Measurements from ENCODE around the gene ADAMTS17. TPM values are rescaled to one million over a fixed set of nuclear protein-coding genes. Genes with fewer than 3 reads are reported as not detected.

Gene ADAMTS17
- total RNA-seq, 2 donors from 2014 or later: 0.37 to 1.1 TPM

- ATAC-seq (replicated peaks): no peak
- Mint-ChIP-seq H3K9me3 (no peaks in the 10 kb centered on the region), H3K4me1 (no peaks in the 10 kb centered on the region), H3K27me3 (no peaks in the 10 kb centered on the region), H3K4me3 (no peak overlapping the region), H3K27ac (no peak overlapping the region), H3K36me3 (ENCODE audit: low read depth) (no peaks in the 10 kb centered on the region)
Observed at GRCh38 chr15:100171411-100171810, 170.4 kb downstream of the ADAMTS17 start.

DNA sequence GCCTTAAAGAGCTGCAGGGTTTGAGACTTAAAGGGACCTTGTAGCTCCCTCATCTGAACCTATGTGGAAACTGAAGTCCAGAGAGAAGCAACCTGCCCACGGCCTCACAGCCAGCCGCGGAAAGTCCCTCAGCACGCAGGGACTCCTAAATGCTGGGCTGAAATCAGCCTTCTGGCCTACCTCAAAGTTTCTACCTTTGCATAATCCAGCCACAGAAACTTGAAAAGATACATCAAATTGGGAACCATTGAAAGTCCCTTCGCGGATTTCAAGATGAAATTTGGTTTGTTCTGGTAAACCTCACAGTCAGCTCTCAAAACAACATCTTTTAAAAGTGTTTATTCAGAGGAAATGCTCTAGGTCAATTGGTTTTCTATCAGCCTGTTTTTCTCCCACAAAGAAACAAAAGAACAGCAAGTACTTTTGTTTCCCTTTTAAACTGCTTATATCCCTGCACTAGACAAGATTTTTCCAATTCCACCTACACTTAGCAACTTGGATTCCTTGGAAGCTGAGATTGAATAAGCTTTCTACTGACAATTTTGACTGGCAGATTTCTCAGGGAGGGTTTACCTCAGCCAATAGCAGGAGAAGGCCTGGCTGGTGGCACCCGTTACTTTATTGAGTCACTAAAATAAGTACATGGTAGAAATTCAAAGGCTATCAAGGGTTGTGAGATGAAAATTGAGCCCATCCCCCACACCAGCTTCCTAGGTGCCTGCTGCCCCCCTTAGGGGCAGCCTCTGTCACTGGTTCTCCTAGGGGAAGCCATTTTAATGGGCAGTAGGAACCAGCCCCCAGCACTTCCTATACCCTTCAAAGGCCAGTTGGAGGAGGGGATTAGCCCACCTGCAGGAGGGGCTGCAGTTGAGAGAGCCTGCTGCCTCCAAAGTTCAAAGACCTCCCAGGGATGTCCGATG lies 171.2 kb downstream of the ADAMTS17 start:
- Mint-ChIP-seq H3K9me3 (no peaks in the 10 kb centered on the region), H3K4me3 (peak overlapping the region; percentile 21)
- peak; percentile 92 for ATAC-seq (replicated peaks)

DNA sequence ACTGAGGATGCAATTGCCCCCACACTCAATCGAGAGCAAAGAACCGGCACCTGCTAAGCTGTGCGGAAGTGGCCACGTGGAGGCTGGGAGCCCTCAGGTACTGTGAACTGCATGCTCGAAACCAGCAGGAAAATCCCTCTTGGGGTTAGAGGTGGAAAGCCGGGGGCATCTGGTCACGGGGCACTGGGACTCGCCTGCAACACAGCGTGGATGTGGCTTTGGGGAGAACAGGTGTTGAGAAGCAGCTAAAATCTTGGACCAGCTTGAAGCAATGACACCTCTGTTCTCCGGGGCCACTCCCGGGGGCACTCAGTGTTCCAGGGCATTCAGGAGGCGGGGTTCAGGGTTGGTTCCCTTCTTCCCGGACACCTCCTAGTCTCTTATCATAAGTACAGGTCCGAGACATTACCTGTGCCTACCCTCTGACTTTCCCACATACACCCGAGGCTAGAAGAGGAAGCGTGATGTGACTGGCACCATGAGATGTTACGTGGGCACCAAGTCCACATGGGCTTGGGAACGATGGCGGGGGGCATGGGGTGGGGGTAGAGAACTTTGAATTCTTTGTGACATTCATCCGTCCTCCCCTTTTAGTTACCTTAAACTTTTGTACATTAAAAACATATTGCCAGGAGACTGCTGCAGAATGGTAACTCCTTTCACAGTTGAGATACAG lies 172.0 kb downstream of the ADAMTS17 start:
- no peaks in the 10 kb centered on the region for H3K9me3 Mint-ChIP-seq
- H3K36me3 Mint-ChIP-seq (ENCODE audit: low read depth): no peaks in the 10 kb centered on the region
- H3K27ac Mint-ChIP-seq: no peak overlapping the region
- no peaks in the 10 kb centered on the region for H3K4me1 Mint-ChIP-seq
- no peak for ATAC-seq (replicated peaks)
- H3K27me3 Mint-ChIP-seq: no peaks in the 10 kb centered on the region
- H3K4me3 Mint-ChIP-seq: peak overlapping the region; percentile 21

More for the DNA sequence above, 171.2 kb downstream of the ADAMTS17 start:
- H3K4me1 Mint-ChIP-seq: no peaks in the 10 kb centered on the region
- H3K36me3 Mint-ChIP-seq (ENCODE audit: low read depth): no peaks in the 10 kb centered on the region
- H3K27ac Mint-ChIP-seq: no peak overlapping the region
- H3K27me3 Mint-ChIP-seq: no peaks in the 10 kb centered on the region

DNA sequence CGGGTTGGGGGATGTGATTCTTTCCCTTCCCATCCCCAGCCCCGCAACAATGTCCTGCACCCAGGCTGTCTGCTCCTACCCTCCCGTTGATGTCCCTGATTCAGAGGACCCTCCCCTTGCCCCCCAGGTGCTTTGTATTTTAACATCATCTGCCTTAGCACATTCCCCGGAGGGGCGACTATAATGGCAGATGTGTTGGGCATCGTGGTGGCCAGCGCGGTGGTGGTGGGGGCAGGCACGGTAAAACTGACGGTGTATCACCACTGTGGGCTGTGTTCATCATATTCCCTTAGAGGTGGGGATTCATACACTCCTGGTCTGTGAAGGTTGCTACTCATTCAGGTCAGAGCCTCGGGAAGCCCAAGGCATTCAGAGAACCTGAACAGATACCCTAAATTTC lies 173.0 kb downstream of the ADAMTS17 start:
- no peaks in the 10 kb centered on the region for H3K27me3 Mint-ChIP-seq
- H3K4me3 Mint-ChIP-seq: no peak overlapping the region
- no peaks in the 10 kb centered on the region for H3K4me1 Mint-ChIP-seq
- H3K27ac Mint-ChIP-seq: no peak overlapping the region
- H3K36me3 Mint-ChIP-seq (ENCODE audit: low read depth): no peaks in the 10 kb centered on the region
- no peak for ATAC-seq (replicated peaks)
- H3K9me3 Mint-ChIP-seq: no peaks in the 10 kb centered on the region

- no peaks in the 10 kb centered on the region for H3K4me1 Mint-ChIP-seq
- no peak overlapping the region for H3K4me3 Mint-ChIP-seq
- H3K27ac Mint-ChIP-seq: no peak overlapping the region
- no peaks in the 10 kb centered on the region for H3K9me3 Mint-ChIP-seq
- no peak for ATAC-seq (replicated peaks)
- H3K36me3 Mint-ChIP-seq (ENCODE audit: low read depth): no peaks in the 10 kb centered on the region
- H3K27me3 Mint-ChIP-seq: no peaks in the 10 kb centered on the region
Observed at GRCh38 chr15:100167884-100168375, 173.8 kb downstream of the ADAMTS17 start.

- H3K27ac Mint-ChIP-seq: no peak overlapping the region
- no peaks in the 10 kb centered on the region for H3K9me3 Mint-ChIP-seq
- no peaks in the 10 kb centered on the region for H3K36me3 Mint-ChIP-seq (ENCODE audit: low read depth)
- H3K4me1 Mint-ChIP-seq: no peaks in the 10 kb centered on the region
- ATAC-seq (replicated peaks): no peak
- H3K4me3 Mint-ChIP-seq: no peak overlapping the region
- no peaks in the 10 kb centered on the region for H3K27me3 Mint-ChIP-seq
Observed at GRCh38 chr15:100166313-100166712, 175.5 kb downstream of the ADAMTS17 start.

- Mint-ChIP-seq H3K27ac (no peak overlapping the region), H3K4me1 (no peaks in the 10 kb centered on the region), H3K27me3 (no peaks in the 10 kb centered on the region), H3K36me3 (ENCODE audit: low read depth) (no peaks in the 10 kb centered on the region), H3K4me3 (no peak overlapping the region), H3K9me3 (no peaks in the 10 kb centered on the region)
- ATAC-seq (replicated peaks): no peak
Observed at GRCh38 chr15:100163961-100164360, 177.8 kb downstream of the ADAMTS17 start.

DNA sequence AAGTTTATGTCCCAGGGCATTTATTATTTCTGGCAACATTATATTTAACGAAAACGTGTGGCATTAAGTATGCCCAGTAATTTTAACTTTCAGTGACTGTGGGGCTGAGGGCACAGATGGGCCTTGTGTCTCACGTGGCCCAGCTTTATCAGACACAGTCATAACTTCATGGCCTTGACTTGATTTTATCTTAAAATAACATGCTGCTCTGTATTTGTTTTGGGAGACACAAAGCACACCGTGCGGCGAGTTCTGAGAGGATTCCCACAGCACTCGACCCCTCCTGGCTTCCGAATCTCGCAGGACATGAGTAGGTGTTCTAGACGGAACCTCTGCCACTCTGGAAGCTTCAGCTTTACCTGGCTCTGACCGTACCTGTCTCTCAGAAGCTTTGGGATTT lies 180.8 kb downstream of the ADAMTS17 start:
- H3K27me3 Mint-ChIP-seq: no peaks in the 10 kb centered on the region
- no peak for ATAC-seq (replicated peaks)
- no peaks in the 10 kb centered on the region for H3K9me3 Mint-ChIP-seq
- H3K36me3 Mint-ChIP-seq (ENCODE audit: low read depth): no peaks in the 10 kb centered on the region
- H3K27ac Mint-ChIP-seq: no peak overlapping the region
- no peaks in the 10 kb centered on the region for H3K4me1 Mint-ChIP-seq
- no peak overlapping the region for H3K4me3 Mint-ChIP-seq

GRCh38 chr15:100159436-100159835 lies 182.3 kb downstream of the ADAMTS17 start:
- ATAC-seq (replicated peaks): no peak
- H3K27ac Mint-ChIP-seq: no peak overlapping the region
- H3K4me3 Mint-ChIP-seq: no peak overlapping the region
- no peaks in the 10 kb centered on the region for H3K9me3 Mint-ChIP-seq
- H3K36me3 Mint-ChIP-seq (ENCODE audit: low read depth): no peaks in the 10 kb centered on the region
- no peaks in the 10 kb centered on the region for H3K27me3 Mint-ChIP-seq
- H3K4me1 Mint-ChIP-seq: no peaks in the 10 kb centered on the region

DNA sequence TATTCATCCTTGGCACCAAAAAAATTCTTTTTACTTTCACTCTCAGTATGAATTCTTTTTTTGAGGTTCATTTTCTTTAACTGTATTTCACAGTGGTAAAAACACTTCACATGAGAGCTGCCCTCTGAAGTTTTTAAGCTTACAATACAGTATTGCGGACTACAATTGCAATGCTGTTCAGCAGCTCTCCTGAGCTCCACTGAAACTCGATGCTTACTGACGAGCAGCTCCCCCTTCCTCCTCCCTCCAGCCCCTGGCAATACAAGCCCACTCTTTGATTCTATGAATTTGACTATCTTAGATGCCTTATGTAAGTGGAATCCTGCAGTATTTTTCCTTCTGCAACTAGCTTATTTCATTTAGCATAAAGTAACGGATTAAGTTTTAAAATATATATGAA lies 183.4 kb downstream of the ADAMTS17 start:
- Mint-ChIP-seq H3K27me3 (no peaks in the 10 kb centered on the region), H3K27ac (no peak overlapping the region), H3K4me1 (no peaks in the 10 kb centered on the region), H3K36me3 (ENCODE audit: low read depth) (no peaks in the 10 kb centered on the region), H3K4me3 (no peak overlapping the region), H3K9me3 (no peaks in the 10 kb centered on the region)
- no peak for ATAC-seq (replicated peaks)

- Mint-ChIP-seq H3K4me3 (no peak overlapping the region), H3K36me3 (ENCODE audit: low read depth) (no peaks in the 10 kb centered on the region), H3K9me3 (no peaks in the 10 kb centered on the region)
Observed at GRCh38 chr15:100156201-100156600, 185.6 kb downstream of the ADAMTS17 start.

DNA sequence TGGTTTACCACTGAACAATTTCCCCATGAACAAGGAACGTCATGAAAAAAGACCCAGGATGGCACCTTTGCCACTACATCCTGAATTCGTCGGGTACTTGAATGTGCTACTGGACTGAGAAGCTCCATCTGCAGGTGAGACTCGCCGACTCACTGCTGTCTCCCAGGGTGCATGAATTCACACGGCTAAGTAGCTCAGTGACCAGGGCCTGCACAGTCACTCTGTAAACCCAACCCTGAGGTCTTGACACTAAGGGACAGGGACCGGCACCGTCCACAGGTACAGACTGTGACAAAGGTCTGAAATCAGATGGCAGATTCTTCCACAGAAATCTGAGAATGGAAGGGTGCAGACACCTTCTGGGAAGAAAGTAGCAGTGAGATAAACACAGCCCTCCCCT lies 187.4 kb downstream of the ADAMTS17 start:
- peaks cover 6% of the 10 kb centered on the region for H3K36me3 Mint-ChIP-seq (ENCODE audit: low read depth)
- no peak for ATAC-seq (replicated peaks)
- H3K4me1 Mint-ChIP-seq: no peaks in the 10 kb centered on the region
- no peaks in the 10 kb centered on the region for H3K27me3 Mint-ChIP-seq
- no peak overlapping the region for H3K4me3 Mint-ChIP-seq
- no peak overlapping the region for H3K27ac Mint-ChIP-seq
- peaks cover 5% of the 10 kb centered on the region for H3K9me3 Mint-ChIP-seq

More at GRCh38 chr15:100156201-100156600, 185.6 kb downstream of the ADAMTS17 start:
- no peaks in the 10 kb centered on the region for H3K4me1 Mint-ChIP-seq
- H3K27ac Mint-ChIP-seq: no peak overlapping the region
- H3K27me3 Mint-ChIP-seq: no peaks in the 10 kb centered on the region
- ATAC-seq (replicated peaks): no peak

DNA sequence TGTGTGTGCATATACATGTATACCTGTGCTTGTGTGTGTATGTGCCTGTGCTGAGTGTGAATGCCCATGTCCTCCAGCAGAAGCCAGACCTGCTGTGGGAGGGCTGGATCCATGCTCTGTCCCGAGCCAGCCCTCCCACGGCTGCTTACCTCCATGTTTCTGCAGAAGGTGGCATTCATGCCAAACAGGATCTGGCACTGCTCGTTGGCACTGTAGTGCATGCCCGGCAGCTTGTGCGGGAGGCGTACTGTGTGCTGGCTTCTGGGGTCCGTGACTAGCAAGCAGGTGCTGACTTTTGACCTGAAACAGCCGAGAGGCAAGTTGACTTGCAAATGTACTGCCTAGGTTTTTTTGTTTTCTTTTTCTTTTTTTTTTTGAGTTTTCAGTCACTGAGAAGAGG lies 189.3 kb downstream of the ADAMTS17 start:
- H3K9me3 Mint-ChIP-seq: peaks cover 20% of the 10 kb centered on the region
- no peaks in the 10 kb centered on the region for H3K4me1 Mint-ChIP-seq
- ATAC-seq (replicated peaks): no peak
- H3K27me3 Mint-ChIP-seq: no peaks in the 10 kb centered on the region
- no peak overlapping the region for H3K4me3 Mint-ChIP-seq
- peaks cover 16% of the 10 kb centered on the region for H3K36me3 Mint-ChIP-seq (ENCODE audit: low read depth)
- no peak overlapping the region for H3K27ac Mint-ChIP-seq

GRCh38 chr15:100150906-100151305 lies 190.9 kb downstream of the ADAMTS17 start:
- Mint-ChIP-seq H3K9me3 (peaks cover 28% of the 10 kb centered on the region), H3K4me3 (no peak overlapping the region), H3K36me3 (ENCODE audit: low read depth) (peaks cover 16% of the 10 kb centered on the region), H3K27ac (no peak overlapping the region), H3K27me3 (no peaks in the 10 kb centered on the region), H3K4me1 (no peaks in the 10 kb centered on the region)
- no peak for ATAC-seq (replicated peaks)

GRCh38 chr15:100147828-100148227 lies 193.9 kb downstream of the ADAMTS17 start:
- peaks cover 28% of the 10 kb centered on the region for H3K9me3 Mint-ChIP-seq
- no peak overlapping the region for H3K4me3 Mint-ChIP-seq
- H3K4me1 Mint-ChIP-seq: no peaks in the 10 kb centered on the region
- H3K36me3 Mint-ChIP-seq (ENCODE audit: low read depth): peaks cover 16% of the 10 kb centered on the region
- no peak overlapping the region for H3K27ac Mint-ChIP-seq
- no peak for ATAC-seq (replicated peaks)
- no peaks in the 10 kb centered on the region for H3K27me3 Mint-ChIP-seq

Data from activated T-helper 17 cell treated with anti-CD3 and anti-CD28 coated beads, Interleukin-2, amount 50 U/mL, for 72 hours (primary cell).